HepG2 (cell line): Measurements from ENCODE around the gene CTDSP2. TPM values are rescaled to one million over a fixed set of nuclear protein-coding genes. Genes with fewer than 3 reads are reported as not detected.

Experiments used
- AGO2 ChIP-seq: fragments of 200-400 bp; formaldehyde crosslinking; optimal IDR thresholded peaks from 2 replicates; pipeline ENCODE3; 2017; ENCODE audit warnings: mild to moderate bottlenecking, low read depth, low read length, moderate library complexity
- ERF ChIP-seq: IDR thresholded peaks from 2 replicates; pipeline ENCODE4 v1.6.1; 2018; ENCODE audit warnings: missing biosample characterization, missing genetic modification reagents
- MAFG ChIP-seq: sonication (generic); formaldehyde crosslinking; IDR thresholded peaks from 2 replicates; pipeline ENCODE4 v1.5.1; 2020; ENCODE audit warnings: mild to moderate bottlenecking, missing genetic modification reagents
- ZNF558 ChIP-seq: sonication (generic); formaldehyde crosslinking; IDR thresholded peaks from 2 replicates; pipeline ENCODE4 v1.9.0; 2022; ENCODE audit warnings: mild to moderate bottlenecking, missing genetic modification reagents, borderline replicate concordance
- ZNF674 ChIP-seq: sonication (generic); formaldehyde crosslinking; IDR thresholded peaks from 2 replicates; pipeline ENCODE4 v1.5.0; 2020; ENCODE audit warnings: low read depth, mild to moderate bottlenecking, missing genetic modification reagents
- polyA plus RNA-seq, 8 experiments: library from polyadenylated mRNA; depleted of rRNA in 3 of 8; stranded (reverse) in 7 of 8; unstranded in 1 of 8; fragments of >200 nt; fragmentation: Illumina TruSeq in 4 of 8; extraction: Trizol in 4 of 8; gene quantifications; 2 replicates each; pipeline versions ENCODE4 v1.2.1 to v1.2.3, GENCODE V29; 2011 to 2016; ENCODE audit warnings: low read depth in 4 of 8, missing spikeins in 1 of 8, mixed read lengths in 1 of 8; ENCODE audit not compliant: insufficient read depth in 1 of 8
- total RNA-seq, 5 experiments: library from RNA; depleted of rRNA; stranded (reverse); fragments of >200 nt; fragmentation: Illumina TruSeq; extraction: Trizol; gene quantifications; 2 replicates each; pipeline ENCODE4 v1.2.3, GENCODE V29; 2016; ENCODE audit warnings: low read depth in 1 of 5
- TF ChIP-seq, protein P1 (sequence below): sonication (generic); formaldehyde crosslinking; IDR thresholded peaks from 2 replicates; pipeline ENCODE4 v1.4.0; 2020; ENCODE audit warnings: missing genetic modification reagents
- TF ChIP-seq, protein P2 (sequence below): IDR thresholded peaks from 2 replicates; pipeline ENCODE4 v1.6.1; 2016; ENCODE audit warnings: low read depth, control low read depth
- TF ChIP-seq, protein P3 (sequence below): sonication (generic); formaldehyde crosslinking; conservative IDR thresholded peaks from 2 replicates; pipeline ENCODE4 v1.5.0; 2020; ENCODE audit warnings: missing genetic modification reagents

The CTDSP2 gene
- total and polyA plus RNA-seq, 2 of the 13 experiments (the other 11 are each of a cell fraction or from before 2014, with no cell fraction given): 38.1 to 82.5 TPM

DNA sequence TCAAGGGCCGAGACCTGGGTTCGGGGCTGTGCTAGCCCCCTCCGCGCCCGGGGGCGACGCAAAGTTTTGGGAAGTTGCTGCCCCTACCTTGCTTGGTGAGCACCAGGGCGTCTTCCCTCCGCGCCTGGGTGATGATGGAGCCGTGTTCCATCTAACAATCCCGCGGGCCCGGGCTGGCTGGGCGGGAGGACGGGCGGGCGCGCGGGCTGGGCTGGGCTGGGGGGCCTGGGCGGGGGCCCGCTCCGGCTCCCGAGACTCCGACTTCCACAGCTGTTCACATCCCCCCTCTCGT lies 298 bp downstream of the CTDSP2 start (continued):
- TF ChIP-seq, protein P1, sequence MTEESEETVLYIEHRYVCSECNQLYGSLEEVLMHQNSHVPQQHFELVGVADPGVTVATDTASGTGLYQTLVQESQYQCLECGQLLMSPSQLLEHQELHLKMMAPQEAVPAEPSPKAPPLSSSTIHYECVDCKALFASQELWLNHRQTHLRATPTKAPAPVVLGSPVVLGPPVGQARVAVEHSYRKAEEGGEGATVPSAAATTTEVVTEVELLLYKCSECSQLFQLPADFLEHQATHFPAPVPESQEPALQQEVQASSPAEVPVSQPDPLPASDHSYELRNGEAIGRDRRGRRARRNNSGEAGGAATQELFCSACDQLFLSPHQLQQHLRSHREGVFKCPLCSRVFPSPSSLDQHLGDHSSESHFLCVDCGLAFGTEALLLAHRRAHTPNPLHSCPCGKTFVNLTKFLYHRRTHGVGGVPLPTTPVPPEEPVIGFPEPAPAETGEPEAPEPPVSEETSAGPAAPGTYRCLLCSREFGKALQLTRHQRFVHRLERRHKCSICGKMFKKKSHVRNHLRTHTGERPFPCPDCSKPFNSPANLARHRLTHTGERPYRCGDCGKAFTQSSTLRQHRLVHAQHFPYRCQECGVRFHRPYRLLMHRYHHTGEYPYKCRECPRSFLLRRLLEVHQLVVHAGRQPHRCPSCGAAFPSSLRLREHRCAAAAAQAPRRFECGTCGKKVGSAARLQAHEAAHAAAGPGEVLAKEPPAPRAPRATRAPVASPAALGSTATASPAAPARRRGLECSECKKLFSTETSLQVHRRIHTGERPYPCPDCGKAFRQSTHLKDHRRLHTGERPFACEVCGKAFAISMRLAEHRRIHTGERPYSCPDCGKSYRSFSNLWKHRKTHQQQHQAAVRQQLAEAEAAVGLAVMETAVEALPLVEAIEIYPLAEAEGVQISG (CRISPR knock-in tag): 0 out of 2 replicates have a peak, but pooled peaks have one; percentile 2
- TF ChIP-seq ZNF674 (CRISPR knock-in tag) (0 out of 2 replicates have a peak, but pooled peaks have one; percentile 11), ZNF558 (CRISPR knock-in tag) (peak; percentile 15; the same call in 1 of the 2 replicates), ERF (no peak), MAFG (CRISPR knock-in tag) (no peak), AGO2 (peak; percentile 77)
- TF ChIP-seq, protein P2, sequence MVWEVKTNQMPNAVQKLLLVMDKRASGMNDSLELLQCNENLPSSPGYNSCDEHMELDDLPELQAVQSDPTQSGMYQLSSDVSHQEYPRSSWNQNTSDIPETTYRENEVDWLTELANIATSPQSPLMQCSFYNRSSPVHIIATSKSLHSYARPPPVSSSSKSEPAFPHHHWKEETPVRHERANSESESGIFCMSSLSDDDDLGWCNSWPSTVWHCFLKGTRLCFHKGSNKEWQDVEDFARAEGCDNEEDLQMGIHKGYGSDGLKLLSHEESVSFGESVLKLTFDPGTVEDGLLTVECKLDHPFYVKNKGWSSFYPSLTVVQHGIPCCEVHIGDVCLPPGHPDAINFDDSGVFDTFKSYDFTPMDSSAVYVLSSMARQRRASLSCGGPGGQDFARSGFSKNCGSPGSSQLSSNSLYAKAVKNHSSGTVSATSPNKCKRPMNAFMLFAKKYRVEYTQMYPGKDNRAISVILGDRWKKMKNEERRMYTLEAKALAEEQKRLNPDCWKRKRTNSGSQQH (CRISPR knock-in tag): no peak
- TF ChIP-seq, protein P3, sequence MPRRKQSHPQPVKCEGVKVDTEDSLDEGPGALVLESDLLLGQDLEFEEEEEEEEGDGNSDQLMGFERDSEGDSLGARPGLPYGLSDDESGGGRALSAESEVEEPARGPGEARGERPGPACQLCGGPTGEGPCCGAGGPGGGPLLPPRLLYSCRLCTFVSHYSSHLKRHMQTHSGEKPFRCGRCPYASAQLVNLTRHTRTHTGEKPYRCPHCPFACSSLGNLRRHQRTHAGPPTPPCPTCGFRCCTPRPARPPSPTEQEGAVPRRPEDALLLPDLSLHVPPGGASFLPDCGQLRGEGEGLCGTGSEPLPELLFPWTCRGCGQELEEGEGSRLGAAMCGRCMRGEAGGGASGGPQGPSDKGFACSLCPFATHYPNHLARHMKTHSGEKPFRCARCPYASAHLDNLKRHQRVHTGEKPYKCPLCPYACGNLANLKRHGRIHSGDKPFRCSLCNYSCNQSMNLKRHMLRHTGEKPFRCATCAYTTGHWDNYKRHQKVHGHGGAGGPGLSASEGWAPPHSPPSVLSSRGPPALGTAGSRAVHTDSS (CRISPR knock-in tag): 0 out of 2 replicates have a peak, but pooled peaks have one; percentile 2
